ENCODE data around the gene APBA1. TPM values are rescaled to one million over a fixed set of nuclear protein-coding genes. Genes with fewer than 3 reads are reported as not detected.

The APBA1 gene
- total RNA-seq, 6 experiments from 2014 or later = 17.6 to 25.6 (median 20.7) TPM

DNA sequence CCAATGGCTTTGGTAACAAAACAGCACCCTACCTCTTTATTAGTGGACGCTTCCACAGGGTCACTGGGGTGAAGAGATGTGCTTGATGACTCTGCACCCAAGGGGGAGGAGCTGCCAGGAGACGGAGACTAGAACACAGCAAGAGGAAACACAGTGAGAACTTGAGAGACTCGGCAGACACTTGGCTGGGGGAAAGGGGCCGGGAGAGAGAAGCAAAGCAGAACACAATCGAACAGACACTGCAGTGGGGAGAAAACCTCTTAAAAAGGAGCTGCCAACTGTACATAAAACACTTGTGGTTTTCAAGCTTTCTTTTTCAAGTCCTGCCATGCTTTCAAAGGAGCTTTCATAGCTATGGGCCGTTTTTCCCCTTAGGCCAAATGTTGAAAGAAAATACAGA is 196.2 kb downstream of the APBA1 start:
- no peak for DNase-seq
- no peaks in the 10 kb centered on the region for H3K36me3 Mint-ChIP-seq (ENCODE audit: low read depth)
- H3K4me3 Mint-ChIP-seq = peak overlapping the region; percentile 29; the same call in 1 of the 2 replicates
- H3K4me1 Mint-ChIP-seq (ENCODE audit: low read depth) = peaks cover 21% of the 10 kb centered on the region
- H3K27ac Mint-ChIP-seq = peak overlapping the region; percentile 49; the same call in 1 of the 2 replicates
- no peaks in the 10 kb centered on the region for H3K9me3 Mint-ChIP-seq
- H3K27me3 Mint-ChIP-seq (ENCODE audit: insufficient read depth) = no peaks in the 10 kb centered on the region
- TF ChIP-seq CTCF (IDR thresholded peaks at IDR 0.05) = no peak

DNA sequence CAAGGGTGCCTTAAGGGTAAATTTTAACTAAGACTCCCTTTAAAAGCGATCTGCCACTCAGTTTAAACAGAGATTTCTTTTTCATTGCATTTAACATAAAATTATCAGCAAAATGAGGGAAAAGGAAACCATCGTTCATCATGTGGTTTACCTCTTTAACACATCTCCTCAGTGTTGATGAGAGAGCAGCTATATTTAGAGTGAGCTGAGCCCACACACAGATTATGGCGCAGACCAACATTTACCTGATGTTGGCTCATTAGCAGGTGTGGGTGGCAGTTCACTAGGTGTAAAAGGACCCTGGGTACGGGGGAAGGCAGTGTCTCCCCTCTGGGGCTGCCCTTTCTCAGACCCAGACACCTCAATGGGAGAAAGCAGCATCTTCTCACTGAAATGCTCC is 197.3 kb downstream of the APBA1 start:
- Mint-ChIP-seq H3K27ac (no peak overlapping the region), H3K4me1 (ENCODE audit: low read depth) (peaks cover 21% of the 10 kb centered on the region), H3K27me3 (ENCODE audit: insufficient read depth) (no peaks in the 10 kb centered on the region), H3K4me3 (no peak overlapping the region), H3K36me3 (ENCODE audit: low read depth) (no peaks in the 10 kb centered on the region), H3K9me3 (no peaks in the 10 kb centered on the region)
- DNase-seq = no peak
- no peak for TF ChIP-seq CTCF (IDR thresholded peaks at IDR 0.05)

GRCh38 chr9:69472101-69472620 is 200.0 kb downstream of the APBA1 start:
- no peak for TF ChIP-seq CTCF (IDR thresholded peaks at IDR 0.05)
- Mint-ChIP-seq H3K9me3 (no peaks in the 10 kb centered on the region), H3K27me3 (ENCODE audit: insufficient read depth) (no peaks in the 10 kb centered on the region), H3K4me1 (ENCODE audit: low read depth) (peaks cover 21% of the 10 kb centered on the region), H3K27ac (no peak overlapping the region), H3K4me3 (no peak overlapping the region), H3K36me3 (ENCODE audit: low read depth) (peaks cover 4% of the 10 kb centered on the region; the same call in 1 of the 2 replicates)
- no peak for DNase-seq

GRCh38 chr9:69471433-69471832 is 200.7 kb downstream of the APBA1 start:
- Mint-ChIP-seq H3K9me3 (no peaks in the 10 kb centered on the region), H3K27me3 (ENCODE audit: insufficient read depth) (no peaks in the 10 kb centered on the region), H3K4me1 (ENCODE audit: low read depth) (peaks cover 20% of the 10 kb centered on the region), H3K27ac (no peak overlapping the region), H3K4me3 (no peak overlapping the region), H3K36me3 (ENCODE audit: low read depth) (peaks cover 9% of the 10 kb centered on the region; the same call in 1 of the 2 replicates)
- no peak for DNase-seq
- TF ChIP-seq CTCF (IDR thresholded peaks at IDR 0.05) = no peak

DNA sequence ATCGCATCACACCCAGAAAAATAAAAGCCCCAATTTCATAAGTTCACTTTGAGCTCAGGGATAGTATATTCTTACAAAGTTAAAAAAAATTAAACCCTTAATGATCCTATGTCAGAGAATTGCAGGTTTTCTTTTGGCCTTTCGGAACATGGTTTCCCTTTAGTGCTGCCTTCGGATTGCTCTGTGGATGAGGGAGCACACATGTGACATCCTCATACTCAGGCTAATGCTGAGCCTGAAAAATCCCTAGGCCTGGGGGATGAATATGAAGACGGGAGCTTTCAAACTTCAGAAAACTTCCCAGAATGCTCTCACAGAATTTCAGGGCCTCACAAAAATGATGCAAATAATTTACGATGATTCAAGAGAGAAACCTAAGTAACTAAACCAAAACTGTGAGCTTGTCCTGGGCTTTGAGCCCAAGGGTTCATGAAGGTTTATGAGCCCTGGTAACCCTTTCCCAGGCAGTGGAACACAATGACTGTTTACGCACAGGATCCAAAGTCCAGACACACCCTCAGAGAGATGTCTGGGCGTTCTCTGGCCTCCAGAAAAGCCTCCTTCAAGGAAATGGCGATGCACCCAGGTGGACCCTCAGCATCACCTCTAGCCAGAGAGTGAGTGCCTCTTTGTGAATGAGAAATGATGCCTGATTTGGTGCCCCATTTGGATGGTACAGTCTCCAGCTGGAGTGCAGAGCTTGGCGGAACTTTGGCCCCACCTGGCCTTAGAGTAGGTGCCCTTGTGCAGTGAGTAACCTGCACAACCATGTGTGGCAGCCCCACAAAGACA is 201.8 kb downstream of the APBA1 start:
- Mint-ChIP-seq H3K4me3 (no peak overlapping the region), H3K36me3 (ENCODE audit: low read depth) (peaks cover 12% of the 10 kb centered on the region; the same call in 1 of the 2 replicates), H3K4me1 (ENCODE audit: low read depth) (peaks cover 18% of the 10 kb centered on the region), H3K27ac (no peak overlapping the region), H3K9me3 (no peaks in the 10 kb centered on the region), H3K27me3 (ENCODE audit: insufficient read depth) (no peaks in the 10 kb centered on the region; the same call in 1 of the 2 replicates)
- TF ChIP-seq CTCF (IDR thresholded peaks at IDR 0.05) = no peak
- DNase-seq = no peak

All from HFFc6 (cell line).